ENCODE data around the gene PIK3R3. TPM values are rescaled to one million over a fixed set of nuclear protein-coding genes. Genes with fewer than 3 reads are reported as not detected.

Gene PIK3R3
- total RNA-seq, 1 experiment from 2014 or later = 1.6 TPM

DNA sequence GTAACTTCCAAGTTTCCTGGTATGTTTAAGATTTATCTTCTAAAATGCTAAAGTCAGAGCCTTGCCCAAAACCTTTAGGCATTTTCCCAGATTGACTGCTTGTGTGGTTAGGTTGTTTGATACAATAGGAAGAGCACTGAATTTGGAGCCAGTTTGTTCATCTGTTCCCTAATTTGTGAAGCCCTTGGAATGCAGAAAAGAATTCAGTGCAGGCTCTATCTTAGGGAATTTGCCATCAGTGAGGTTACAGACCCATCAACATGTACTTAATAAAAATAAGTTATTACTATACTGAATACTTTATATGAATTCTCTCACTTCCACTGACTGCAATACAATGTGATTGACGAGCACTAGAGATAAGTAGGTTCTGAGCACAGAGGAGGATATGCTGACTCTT is 120.2 kb downstream of the PIK3R3 start (continued):
- TF ChIP-seq, protein P1, sequence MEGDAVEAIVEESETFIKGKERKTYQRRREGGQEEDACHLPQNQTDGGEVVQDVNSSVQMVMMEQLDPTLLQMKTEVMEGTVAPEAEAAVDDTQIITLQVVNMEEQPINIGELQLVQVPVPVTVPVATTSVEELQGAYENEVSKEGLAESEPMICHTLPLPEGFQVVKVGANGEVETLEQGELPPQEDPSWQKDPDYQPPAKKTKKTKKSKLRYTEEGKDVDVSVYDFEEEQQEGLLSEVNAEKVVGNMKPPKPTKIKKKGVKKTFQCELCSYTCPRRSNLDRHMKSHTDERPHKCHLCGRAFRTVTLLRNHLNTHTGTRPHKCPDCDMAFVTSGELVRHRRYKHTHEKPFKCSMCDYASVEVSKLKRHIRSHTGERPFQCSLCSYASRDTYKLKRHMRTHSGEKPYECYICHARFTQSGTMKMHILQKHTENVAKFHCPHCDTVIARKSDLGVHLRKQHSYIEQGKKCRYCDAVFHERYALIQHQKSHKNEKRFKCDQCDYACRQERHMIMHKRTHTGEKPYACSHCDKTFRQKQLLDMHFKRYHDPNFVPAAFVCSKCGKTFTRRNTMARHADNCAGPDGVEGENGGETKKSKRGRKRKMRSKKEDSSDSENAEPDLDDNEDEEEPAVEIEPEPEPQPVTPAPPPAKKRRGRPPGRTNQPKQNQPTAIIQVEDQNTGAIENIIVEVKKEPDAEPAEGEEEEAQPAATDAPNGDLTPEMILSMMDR (IDR thresholded peaks at IDR 0.05 in 2 of 3, conservative IDR thresholded peaks at IDR 0.05 in 1 of 3; ENCODE audit: borderline replicate concordance in 1 of 3, insufficient read depth in 1 of 3, low read depth in 2 of 3, low read length in 2 of 3) = no peak
- TF ChIP-seq ZNF274 (IDR thresholded peaks at IDR 0.05; ENCODE audit: low read depth, low read length) (no peak), YY1 (IDR thresholded peaks at IDR 0.05; ENCODE audit: extremely low read depth, insufficient replicate concordance, low read depth, low read length) (no peak), TCF7L2 (IDR thresholded peaks at IDR 0.05; ENCODE audit: borderline replicate concordance, extremely low read depth, insufficient read depth, insufficient read length) (no peak)

DNA sequence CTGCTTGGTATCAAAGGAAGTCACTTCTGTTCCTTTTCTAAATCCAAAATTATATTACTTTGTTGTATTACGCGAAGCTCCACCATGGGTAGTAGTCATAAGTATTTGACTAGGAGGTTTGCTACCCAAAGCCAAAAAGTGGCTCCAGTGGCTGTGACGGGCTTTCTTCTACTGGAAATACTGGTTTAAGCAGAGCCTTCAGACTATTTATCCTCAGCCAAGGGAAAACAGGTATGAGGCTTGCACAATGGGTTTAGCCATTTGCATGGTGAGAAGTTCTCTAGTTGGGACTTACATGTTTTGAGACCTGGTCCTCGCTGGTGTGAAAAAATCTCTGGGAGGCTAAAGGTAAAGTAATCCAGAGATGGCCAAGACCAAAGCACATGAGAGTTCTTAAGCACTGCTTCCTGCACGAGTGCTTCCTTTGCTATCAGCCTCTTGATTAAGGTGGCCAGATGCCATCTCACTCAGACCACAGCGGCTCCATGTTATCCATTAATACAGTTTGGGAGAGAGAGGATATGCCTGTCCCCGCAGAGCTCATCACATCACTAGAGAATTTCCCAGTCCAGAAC is 121.2 kb downstream of the PIK3R3 start:
- no peak overlapping the region for H2AFZ ChIP-seq (ENCODE audit: low read depth, low read length, poor library complexity, severe bottlenecking)
- CTCF ChIA-PET = no interaction called here
- H3K9me3 ChIP-seq (ENCODE audit: control insufficient read depth in 1 of 2, insufficient read depth in 1 of 2, low read depth in 1 of 2, low read length in 2 of 2) = no peaks in the 10 kb centered on the region
- POLR2A ChIA-PET = no interaction called here
- H3K79me2 ChIP-seq (ENCODE audit: insufficient read depth, low read length) = no peaks in the 10 kb centered on the region
- no peaks in the 10 kb centered on the region for H3K4me1 ChIP-seq (ENCODE audit: control insufficient read depth in 1 of 2, insufficient read depth in 2 of 2, low read length in 2 of 2)
- no peaks in the 10 kb centered on the region for H4K20me1 ChIP-seq (ENCODE audit: insufficient read depth)
- no peak overlapping the region for H3K4me3 ChIP-seq (replicated peaks in 1 of 2; ENCODE audit: low read depth in 1 of 2, low read length in 2 of 2)
- BruUV-seq (replicated peaks) = no TSS peak
- no peak for DNase-seq (ENCODE audit: low read depth, low spot score)
- intact Hi-C loops (cut with micrococcal nuclease) = no loop called here
- H3K9ac ChIP-seq (ENCODE audit: low read length) = no peak overlapping the region
- no peak overlapping the region for H3K27ac ChIP-seq (ENCODE audit: low read depth, low read length)
- no peaks in the 10 kb centered on the region for H3K9me2 ChIP-seq (ENCODE audit: insufficient read depth)
- no peak overlapping the region for H3K4me2 ChIP-seq (ENCODE audit: low read length)
- H3K27me3 ChIP-seq (ENCODE audit: insufficient read depth, low read length) = no peaks in the 10 kb centered on the region
- RAD21 ChIA-PET (ENCODE audit: low non-redundant PET in 1 of 2, low total read pairs in 2 of 2, uncharacterized antibody in 2 of 2, unreplicated experiment in 2 of 2) = no interaction called here
- peaks cover 14 to 17% of the 10 kb centered on the region in 2 experiments; a peak in 3 of 4 replicates for H3K36me3 ChIP-seq (ENCODE audit: control insufficient read depth in 1 of 2, insufficient read depth in 2 of 2, low read length in 2 of 2)
- no peak for ATAC-seq
- TF ChIP-seq CEBPB (IDR thresholded peaks at IDR 0.05; ENCODE audit: low read depth) = no peak
- TF ChIP-seq POLR2A (IDR thresholded peaks at IDR 0.05; ENCODE audit: borderline replicate concordance, extremely low read depth, insufficient read depth, insufficient read length) = no peak
- TF ChIP-seq SIN3A (IDR thresholded peaks at IDR 0.05; ENCODE audit: low read depth) = no peak
- TF ChIP-seq, protein P2, sequence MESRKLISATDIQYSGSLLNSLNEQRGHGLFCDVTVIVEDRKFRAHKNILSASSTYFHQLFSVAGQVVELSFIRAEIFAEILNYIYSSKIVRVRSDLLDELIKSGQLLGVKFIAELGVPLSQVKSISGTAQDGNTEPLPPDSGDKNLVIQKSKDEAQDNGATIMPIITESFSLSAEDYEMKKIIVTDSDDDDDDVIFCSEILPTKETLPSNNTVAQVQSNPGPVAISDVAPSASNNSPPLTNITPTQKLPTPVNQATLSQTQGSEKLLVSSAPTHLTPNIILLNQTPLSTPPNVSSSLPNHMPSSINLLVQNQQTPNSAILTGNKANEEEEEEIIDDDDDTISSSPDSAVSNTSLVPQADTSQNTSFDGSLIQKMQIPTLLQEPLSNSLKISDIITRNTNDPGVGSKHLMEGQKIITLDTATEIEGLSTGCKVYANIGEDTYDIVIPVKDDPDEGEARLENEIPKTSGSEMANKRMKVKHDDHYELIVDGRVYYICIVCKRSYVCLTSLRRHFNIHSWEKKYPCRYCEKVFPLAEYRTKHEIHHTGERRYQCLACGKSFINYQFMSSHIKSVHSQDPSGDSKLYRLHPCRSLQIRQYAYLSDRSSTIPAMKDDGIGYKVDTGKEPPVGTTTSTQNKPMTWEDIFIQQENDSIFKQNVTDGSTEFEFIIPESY (IDR thresholded peaks at IDR 0.05; ENCODE audit: extremely low read depth, insufficient replicate concordance, low read length) = no peak
- no peak for TF ChIP-seq JUND (IDR thresholded peaks at IDR 0.05)
- no peak for TF ChIP-seq ZNF274 (IDR thresholded peaks at IDR 0.05; ENCODE audit: low read depth, low read length)
- TF ChIP-seq EZH2phosphoT487 (IDR thresholded peaks at IDR 0.05; ENCODE audit: borderline replicate concordance) = no peak
- no peak for TF ChIP-seq EZH2 (IDR thresholded peaks at IDR 0.05)
- TF ChIP-seq FOSL1 (IDR thresholded peaks at IDR 0.05; ENCODE audit: low read depth) = no peak
- no peak for TF ChIP-seq RAD21 (IDR thresholded peaks at IDR 0.05; ENCODE audit: low read depth)
- no peak for TF ChIP-seq CBX3 (IDR thresholded peaks at IDR 0.05; ENCODE audit: low read depth)
- TF ChIP-seq, protein P3, sequence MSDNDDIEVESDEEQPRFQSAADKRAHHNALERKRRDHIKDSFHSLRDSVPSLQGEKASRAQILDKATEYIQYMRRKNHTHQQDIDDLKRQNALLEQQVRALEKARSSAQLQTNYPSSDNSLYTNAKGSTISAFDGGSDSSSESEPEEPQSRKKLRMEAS (IDR thresholded peaks at IDR 0.05) = no peak
- TF ChIP-seq YY1 (IDR thresholded peaks at IDR 0.05; ENCODE audit: extremely low read depth, insufficient replicate concordance, low read depth, low read length) = no peak
- TF ChIP-seq EGR1 (IDR thresholded peaks at IDR 0.05; ENCODE audit: low read depth) = no peak
- TF ChIP-seq POLR2AphosphoS5 (IDR thresholded peaks at IDR 0.05; ENCODE audit: low read depth, low read length) = no peak
- no peak for TF ChIP-seq ELF1 (IDR thresholded peaks at IDR 0.05; ENCODE audit: borderline replicate concordance, low read depth)
- TF ChIP-seq, protein P4, sequence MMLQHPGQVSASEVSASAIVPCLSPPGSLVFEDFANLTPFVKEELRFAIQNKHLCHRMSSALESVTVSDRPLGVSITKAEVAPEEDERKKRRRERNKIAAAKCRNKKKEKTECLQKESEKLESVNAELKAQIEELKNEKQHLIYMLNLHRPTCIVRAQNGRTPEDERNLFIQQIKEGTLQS (IDR thresholded peaks at IDR 0.05) = no peak
- TF ChIP-seq TCF7L2 (IDR thresholded peaks at IDR 0.05; ENCODE audit: borderline replicate concordance, extremely low read depth, insufficient read depth, insufficient read length) = no peak
- no peak for TF ChIP-seq SP1 (IDR thresholded peaks at IDR 0.05; ENCODE audit: low read depth)
